Activated CD8-positive, alpha-beta memory T cell treated with anti-CD3 and anti-CD28 coated beads, Interleukin-2, amount 10 ng/mL, durations not matched to agents 7 days and 5 days (primary cell): ENCODE results near the gene UBE2J2. TPM values are rescaled to one million over a fixed set of nuclear protein-coding genes. Genes with fewer than 3 reads are reported as not detected.

ENCODE experiments used
- ATAC-seq: fragments of 150-1000 bp; cut with Tn5 transposase; one replicate; pipeline ENCODE4 v1.10.0; 2021; ENCODE audit warnings: moderate library complexity
- CTCF ChIA-PET: fragments of 350-600 bp; sonication (Branson Sonifier 250); formaldehyde crosslinking; loops from one replicate; lab custom pipeline; 2021; ENCODE audit warnings: antibody characterized with exemption; lab: Charles Lee
- DNase-seq: peaks from one replicate; pipeline ENCODE4 v3.0.0-alpha.2; 2020
- H3K27ac Mint-ChIP-seq: one replicate; pipeline ENCODE4 v1.8.0; 2021; ENCODE audit warnings: mild to moderate bottlenecking, mixed read lengths
- H3K27me3 Mint-ChIP-seq: one replicate; pipeline ENCODE4 v1.8.0; 2021; ENCODE audit warnings: mixed read lengths
- H3K36me3 Mint-ChIP-seq: one replicate; pipeline ENCODE4 v1.8.0; 2021; ENCODE audit warnings: mild to moderate bottlenecking, mixed read lengths
- H3K4me1 Mint-ChIP-seq: one replicate; pipeline ENCODE4 v1.8.0; 2021; ENCODE audit warnings: mixed read lengths
- H3K4me3 Mint-ChIP-seq: one replicate; pipeline ENCODE4 v1.8.0; 2021; ENCODE audit warnings: mild to moderate bottlenecking, moderate library complexity, mixed read lengths
- H3K9me3 Mint-ChIP-seq: one replicate; pipeline ENCODE4 v1.8.0; 2022; ENCODE audit warnings: low read depth, mixed read lengths
- total RNA-seq, 2 experiments: library from RNA; stranded (reverse); gene quantifications; one replicate each; pipeline ENCODE4 v1.2.3, GENCODE V29; 2021

The UBE2J2 gene
- total RNA-seq, 2 experiments from 2014 or later = 71.3 to 83.3 TPM

DNA sequence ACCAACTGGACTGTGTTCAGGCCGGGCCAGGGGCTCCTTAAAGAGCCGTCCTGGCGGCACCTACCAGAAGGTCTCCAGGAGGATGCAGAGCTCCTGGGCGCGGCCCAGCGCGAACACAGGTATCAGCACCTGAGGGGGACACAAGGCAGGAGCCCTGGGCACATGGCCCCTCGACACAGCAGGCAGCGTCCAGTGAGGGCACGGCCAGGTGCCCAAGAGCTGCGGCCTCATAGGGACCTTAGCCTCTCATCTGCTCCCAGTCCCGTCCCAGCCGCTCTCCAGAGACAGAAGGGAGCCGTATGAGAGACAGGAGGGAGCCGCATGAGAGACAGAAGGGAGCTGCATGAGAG is 40.6 kb upstream of the UBE2J2 start:
- ATAC-seq (no peak), DNase-seq (no peak)
- H3K9me3 Mint-ChIP-seq = no peaks in the 10 kb centered on the region
- CTCF ChIA-PET = no interaction called here
- H3K27me3 Mint-ChIP-seq = no peaks in the 10 kb centered on the region
- H3K27ac Mint-ChIP-seq = no peak overlapping the region
- H3K4me1 Mint-ChIP-seq = peaks cover 4% of the 10 kb centered on the region
- H3K36me3 Mint-ChIP-seq = peaks cover 16% of the 10 kb centered on the region
- H3K4me3 Mint-ChIP-seq = no peak overlapping the region

DNA sequence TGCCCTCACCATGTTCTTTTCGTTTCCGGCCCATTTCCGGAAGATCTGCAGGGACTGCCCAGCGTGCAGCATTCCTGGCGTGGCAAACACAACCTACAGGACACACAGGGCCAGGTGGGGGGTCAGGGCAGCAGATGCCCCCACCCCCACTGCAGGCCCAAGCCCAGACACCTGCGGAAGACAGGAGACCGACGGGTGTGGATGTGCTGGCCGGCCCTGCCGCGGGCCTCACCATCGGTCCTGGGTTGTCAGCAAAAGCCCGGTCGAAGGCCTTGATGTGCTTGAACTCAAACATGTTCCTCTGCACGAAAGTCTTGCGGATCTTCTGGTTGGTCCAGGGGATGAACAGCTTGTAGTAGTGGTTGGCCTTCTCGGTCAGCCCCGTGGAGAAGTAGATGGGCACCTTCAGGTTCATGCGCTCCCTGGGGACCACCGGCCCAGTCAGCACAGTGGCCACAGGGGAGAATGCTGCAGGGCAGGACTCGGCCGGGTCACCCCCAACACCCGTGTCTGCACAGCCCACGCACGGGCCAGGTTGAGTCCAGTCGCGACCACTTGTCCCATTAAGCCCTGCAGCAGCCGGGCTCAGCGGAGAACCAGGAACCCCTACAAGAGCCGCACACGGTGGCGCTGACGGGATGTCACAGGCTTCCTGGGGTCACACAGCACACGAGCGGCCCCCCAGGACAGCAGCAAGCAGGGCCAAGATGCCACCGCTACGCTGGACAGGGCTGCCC is 40.0 kb upstream of the UBE2J2 start:
- Mint-ChIP-seq H3K4me1 (peaks cover 4% of the 10 kb centered on the region), H3K27ac (no peak overlapping the region), H3K27me3 (no peaks in the 10 kb centered on the region), H3K4me3 (no peak overlapping the region), H3K9me3 (no peaks in the 10 kb centered on the region), H3K36me3 (peaks cover 14% of the 10 kb centered on the region)
- DNase-seq = no peak
- CTCF ChIA-PET = interaction anchor here (1.0 kb wide), 1 partner anchor 14 kb away, joined by 3 read pairs; no protein-coding TSS in a partner anchor
- no peak for ATAC-seq

DNA sequence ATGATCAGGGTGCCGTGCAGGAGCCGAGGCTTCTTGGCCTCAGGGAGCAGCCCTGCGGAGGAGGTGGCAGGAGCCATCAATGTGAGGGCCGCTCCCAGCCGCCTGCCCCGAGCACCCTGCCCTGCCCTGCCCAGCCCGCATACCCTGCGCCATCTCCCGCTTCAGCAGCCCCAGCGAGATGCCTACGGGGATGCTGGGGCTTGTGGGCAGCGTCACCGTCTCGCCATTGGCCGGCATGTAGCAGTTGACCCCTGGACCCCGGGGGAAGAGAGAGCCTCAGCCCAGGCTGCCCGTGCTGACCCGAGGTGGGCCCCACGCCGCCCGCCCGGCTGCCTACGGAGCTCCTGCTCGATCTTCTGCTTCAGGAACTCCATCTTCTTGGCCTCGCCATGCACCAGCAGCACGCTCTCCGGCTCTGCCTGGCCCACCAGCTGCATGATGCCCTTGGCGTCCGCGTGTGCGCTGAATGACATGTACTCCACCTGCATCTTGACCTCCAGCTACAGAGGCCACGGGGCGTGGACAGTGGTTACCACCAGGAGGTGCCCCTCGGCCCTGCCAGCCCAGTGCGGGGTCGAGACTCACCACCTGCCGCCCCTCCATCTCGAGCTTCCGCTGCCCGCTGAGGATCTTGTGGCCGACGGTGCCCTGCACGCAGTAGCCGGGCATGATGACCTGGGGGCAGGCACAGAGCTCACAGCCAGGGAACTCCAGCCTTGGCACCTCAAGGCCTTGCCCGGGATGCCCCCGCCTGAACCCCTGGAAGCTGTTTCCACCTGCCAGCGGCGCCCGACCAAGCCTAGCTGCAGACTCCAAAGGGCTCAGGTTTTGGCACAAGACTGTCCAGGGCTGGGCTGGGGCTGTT is 39.0 kb upstream of the UBE2J2 start:
- no peak overlapping the region for H3K4me3 Mint-ChIP-seq
- no peaks in the 10 kb centered on the region for H3K27me3 Mint-ChIP-seq
- H3K27ac Mint-ChIP-seq = no peak overlapping the region
- H3K4me1 Mint-ChIP-seq = peaks cover 4% of the 10 kb centered on the region
- H3K36me3 Mint-ChIP-seq = peaks cover 12% of the 10 kb centered on the region
- DNase-seq = no peak
- no peaks in the 10 kb centered on the region for H3K9me3 Mint-ChIP-seq
- CTCF ChIA-PET = interaction anchor here (1.0 kb wide), 1 partner anchor 13 kb away, joined by 3 read pairs; no protein-coding TSS in a partner anchor
- ATAC-seq = no peak

DNA sequence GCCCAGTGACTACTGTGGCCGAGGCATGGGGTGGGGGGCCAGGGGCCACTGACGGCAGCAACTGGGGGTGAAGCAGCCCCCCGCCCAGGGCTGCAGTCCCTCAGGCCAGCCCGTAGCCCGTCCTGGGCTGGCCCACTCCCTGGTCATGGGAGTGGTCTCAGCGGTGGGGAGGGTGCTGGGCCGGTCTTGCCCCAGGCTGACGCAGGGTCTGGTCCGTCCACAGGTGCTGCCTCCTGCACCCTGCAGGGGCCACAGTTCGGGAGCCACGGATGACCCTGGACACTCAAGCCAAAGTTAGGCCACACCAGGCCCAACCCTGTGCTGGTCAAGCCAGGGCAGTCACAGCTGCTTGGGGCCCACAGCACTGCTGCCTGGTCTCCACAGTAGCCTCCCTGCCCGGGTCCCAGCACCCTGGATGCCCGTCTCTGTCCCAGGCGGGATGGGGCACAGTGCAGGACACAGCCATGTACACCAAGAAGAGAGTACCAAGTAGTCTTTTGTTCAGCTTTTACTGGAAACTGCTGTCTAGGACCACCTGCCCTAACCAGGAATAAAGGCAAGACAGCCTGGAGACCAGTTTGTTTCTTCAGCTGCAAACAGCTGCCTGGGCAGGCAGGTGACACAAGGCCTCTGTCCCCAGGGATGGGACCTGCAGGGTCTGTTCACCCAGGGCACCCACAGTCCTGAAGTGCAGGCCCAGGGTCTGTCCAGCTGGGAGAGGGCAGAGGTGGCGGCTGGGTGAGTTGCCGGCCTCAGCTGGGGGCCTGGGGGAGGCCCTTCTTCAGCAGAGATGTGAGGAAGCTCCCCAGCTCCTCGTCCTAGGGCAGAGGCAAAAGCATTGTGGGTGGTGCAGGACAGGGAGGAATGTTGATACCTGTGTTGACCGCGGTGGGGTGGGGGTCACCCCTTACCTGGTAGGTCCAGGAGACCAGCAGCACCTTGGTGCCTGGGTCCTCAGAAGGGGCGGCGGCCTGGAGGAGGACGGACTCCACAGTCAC is 37.8 kb upstream of the UBE2J2 start:
- peaks cover 8% of the 10 kb centered on the region for H3K36me3 Mint-ChIP-seq
- H3K27ac Mint-ChIP-seq = no peak overlapping the region
- DNase-seq (no peak), ATAC-seq (no peak)
- CTCF ChIA-PET = no interaction called here
- no peaks in the 10 kb centered on the region for H3K27me3 Mint-ChIP-seq
- H3K9me3 Mint-ChIP-seq = no peaks in the 10 kb centered on the region
- no peak overlapping the region for H3K4me3 Mint-ChIP-seq
- H3K4me1 Mint-ChIP-seq = peaks cover 12% of the 10 kb centered on the region

DNA sequence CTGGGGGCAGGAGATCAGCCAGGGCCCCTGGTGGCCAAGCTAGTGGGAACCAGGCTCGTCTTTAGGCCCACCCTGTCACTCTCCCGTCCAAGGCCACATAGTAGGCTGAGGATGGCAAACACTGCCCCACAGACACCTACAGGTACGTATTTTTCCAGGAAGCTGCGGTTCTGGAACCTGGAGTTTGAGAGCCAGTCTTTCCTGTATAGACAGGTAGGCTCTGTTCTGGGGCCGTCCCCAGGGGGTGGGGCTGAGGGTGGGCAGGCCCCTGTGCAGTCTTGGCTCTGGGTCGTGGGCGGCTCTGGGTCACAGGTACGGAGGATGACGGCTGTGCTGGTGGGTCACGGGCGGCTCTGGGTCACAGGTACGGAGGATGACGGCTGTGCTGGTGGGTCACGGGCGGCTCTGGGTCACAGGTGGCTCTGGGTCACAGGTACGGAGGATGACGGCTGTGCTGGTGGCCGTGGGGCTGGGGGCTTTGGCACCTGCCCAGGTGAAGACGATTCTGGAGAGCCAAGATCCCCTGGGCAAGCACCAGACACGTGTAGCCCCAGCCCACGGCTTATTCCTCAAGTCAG is 36.9 kb upstream of the UBE2J2 start:
- Mint-ChIP-seq H3K9me3 (no peaks in the 10 kb centered on the region), H3K4me1 (peaks cover 19% of the 10 kb centered on the region), H3K27me3 (no peaks in the 10 kb centered on the region), H3K4me3 (no peak overlapping the region), H3K27ac (no peak overlapping the region), H3K36me3 (peaks cover 6% of the 10 kb centered on the region)
- DNase-seq (no peak), ATAC-seq (no peak)
- CTCF ChIA-PET = no interaction called here

DNA sequence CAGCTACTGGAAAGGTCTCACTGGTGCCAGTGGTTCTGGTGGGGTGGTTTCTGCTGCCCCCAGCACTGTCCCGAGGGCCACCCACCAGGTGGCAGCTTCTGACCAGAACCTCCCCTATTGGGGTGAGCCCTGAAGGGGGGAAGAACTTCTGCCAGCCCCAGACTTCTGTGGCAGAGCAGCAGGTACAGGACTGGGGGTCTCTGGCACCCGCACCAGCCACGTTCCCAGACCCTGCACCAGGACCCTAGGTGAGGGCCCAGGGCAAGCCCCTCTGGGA is 36.4 kb upstream of the UBE2J2 start:
- CTCF ChIA-PET = interaction anchor here (0.9 kb wide), 1 partner anchor 61 kb away, joined by 3 read pairs; no protein-coding TSS in a partner anchor
- no peaks in the 10 kb centered on the region for H3K9me3 Mint-ChIP-seq
- DNase-seq (no peak), ATAC-seq (no peak)
- H3K4me1 Mint-ChIP-seq = peaks cover 21% of the 10 kb centered on the region
- H3K36me3 Mint-ChIP-seq = peaks cover 6% of the 10 kb centered on the region
- no peak overlapping the region for H3K27ac Mint-ChIP-seq
- H3K4me3 Mint-ChIP-seq = peak overlapping the region; percentile 77
- H3K27me3 Mint-ChIP-seq = no peaks in the 10 kb centered on the region

DNA sequence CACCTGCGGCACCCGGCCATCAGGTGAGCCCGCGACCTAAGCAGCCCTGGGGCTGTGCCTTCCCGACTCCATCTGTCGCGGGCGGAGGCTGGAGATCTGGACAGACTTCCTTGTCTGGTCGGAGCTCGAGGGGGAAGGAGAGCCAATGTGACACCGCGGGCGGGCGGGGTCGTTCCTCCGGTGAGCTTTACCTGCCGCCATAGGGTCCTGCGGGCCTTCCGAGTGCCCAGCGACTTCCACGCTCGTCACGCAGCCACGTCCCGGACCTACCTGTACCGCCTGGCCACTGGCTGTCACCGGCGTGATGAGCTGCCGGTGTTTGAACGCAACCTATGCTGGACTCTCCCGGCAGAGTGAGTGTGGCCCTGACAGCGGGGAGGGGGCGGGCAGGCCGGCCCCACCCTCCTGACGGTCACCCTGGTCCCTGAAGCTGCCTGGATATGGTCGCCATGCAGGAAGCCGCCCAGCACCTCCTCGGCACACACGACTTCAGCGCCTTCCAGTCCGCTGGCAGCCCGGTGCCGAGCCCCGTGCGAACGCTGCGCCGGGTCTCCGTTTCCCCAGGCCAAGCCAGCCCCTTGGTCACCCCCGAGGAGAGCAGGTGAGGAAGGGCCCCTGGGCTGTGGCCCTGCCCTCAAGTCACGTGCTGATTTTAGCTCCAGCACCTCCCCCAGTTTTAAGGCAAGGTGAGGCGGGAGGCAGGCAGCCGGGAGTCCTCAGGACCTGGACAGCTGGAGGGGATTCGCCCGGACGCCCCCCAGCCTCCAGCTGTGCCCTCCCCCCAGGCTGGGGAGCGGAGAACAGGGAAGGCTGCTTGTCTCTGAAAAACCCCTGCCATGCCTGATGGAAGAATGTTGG is 35.8 kb upstream of the UBE2J2 start:
- peak; percentile 53 for DNase-seq
- Mint-ChIP-seq H3K4me3 (peak overlapping the region; percentile 77), H3K36me3 (peaks cover 6% of the 10 kb centered on the region), H3K9me3 (no peaks in the 10 kb centered on the region), H3K27ac (peak overlapping the region; percentile 19), H3K4me1 (peaks cover 23% of the 10 kb centered on the region), H3K27me3 (no peaks in the 10 kb centered on the region)
- no peak for ATAC-seq
- CTCF ChIA-PET = interaction anchor here (0.9 to 1.0 kb wide), 2 partner anchors 10 to 62 kb away, joined by 3 read pairs; no protein-coding TSS in a partner anchor

DNA sequence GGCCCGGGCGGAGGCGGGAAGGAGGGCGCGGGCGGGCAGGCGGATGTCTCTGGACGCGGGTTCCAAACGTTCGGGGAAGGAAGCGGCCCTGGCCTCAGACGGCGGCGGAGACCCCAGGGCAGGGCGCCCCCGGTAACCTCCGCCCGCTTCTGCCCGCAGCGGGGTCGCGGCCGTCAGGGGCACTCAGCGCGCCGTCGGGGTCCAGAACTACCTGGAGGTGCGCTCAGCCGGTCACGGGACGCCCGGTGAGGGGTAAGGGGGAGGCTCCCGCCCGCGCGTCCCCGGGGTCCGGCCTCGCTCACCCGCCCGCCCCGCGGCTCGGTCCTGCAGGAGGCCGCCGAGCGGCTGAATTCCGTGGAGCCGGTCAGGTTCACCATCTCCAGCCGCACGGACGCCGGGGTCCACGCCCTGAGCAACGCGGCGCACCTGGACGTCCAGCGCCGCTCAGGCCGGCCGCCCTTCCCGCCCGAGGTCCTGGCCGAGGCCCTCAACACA is 35.1 kb upstream of the UBE2J2 start:
- CTCF ChIA-PET = interaction anchor here (1.0 kb wide), 1 partner anchor 11 kb away, joined by 3 read pairs; no protein-coding TSS in a partner anchor
- ATAC-seq = no peak
- Mint-ChIP-seq H3K36me3 (peaks cover 5% of the 10 kb centered on the region), H3K9me3 (no peaks in the 10 kb centered on the region), H3K4me3 (peak overlapping the region; percentile 77), H3K27me3 (no peaks in the 10 kb centered on the region), H3K27ac (peak overlapping the region; percentile 74), H3K4me1 (peaks cover 24% of the 10 kb centered on the region)
- DNase-seq = no peak

DNA sequence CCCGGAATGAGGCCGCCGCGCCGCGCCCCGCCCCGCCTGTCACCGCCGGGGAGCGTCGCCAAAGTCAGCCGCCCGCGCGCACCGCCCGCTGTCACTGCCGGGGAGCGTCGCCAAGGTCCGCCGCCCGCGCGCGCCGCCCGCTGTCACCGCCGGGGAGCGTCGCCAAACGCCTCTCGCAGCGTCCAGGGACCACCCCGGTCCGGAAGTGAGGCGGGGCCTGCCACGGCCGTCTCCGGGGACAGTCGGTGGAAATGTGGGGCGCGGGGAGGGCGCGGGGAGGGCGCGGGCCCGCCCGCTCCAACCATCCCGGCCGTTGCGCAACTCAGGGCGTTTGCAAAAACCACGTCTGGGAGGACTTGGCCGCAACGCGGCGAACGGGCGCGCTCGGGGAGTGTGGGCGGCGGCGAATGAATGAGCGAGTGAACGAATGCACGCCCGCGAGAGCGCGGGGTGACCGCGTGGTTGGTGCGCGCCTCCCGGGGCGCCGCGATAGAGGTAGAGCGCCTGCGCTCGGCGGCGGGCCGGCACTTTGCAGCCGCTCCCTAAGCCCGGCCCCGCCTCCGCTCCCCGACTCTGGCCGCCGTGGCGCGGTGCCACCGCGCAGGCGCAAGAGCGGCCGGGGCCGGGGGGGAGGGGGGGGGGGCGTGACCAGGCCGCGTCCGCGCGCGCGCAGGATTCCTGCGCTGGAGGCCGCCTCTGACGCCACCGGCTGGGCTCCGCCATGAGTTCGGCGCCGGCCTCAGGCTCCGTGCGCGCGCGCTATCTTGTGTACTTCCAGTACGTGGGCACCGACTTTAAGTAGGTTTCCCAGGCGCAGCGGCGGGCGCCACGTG is 34.5 kb upstream of the UBE2J2 start, which contains the start of the genes ACAP3 and PUSL1:
Gene ACAP3 (minus strand): TSS at position 8 of the 833 bp plus-strand sequence. CDS start 115 bp downstream, outside the sequence.
Gene PUSL1 (plus strand): TSS at position 675 of the 833 bp plus-strand sequence. CDS start 47 bp downstream, at position 722.
- ATAC-seq (peak; percentile 66), DNase-seq (peak; percentile 91)
- no peaks in the 10 kb centered on the region for H3K27me3 Mint-ChIP-seq
- H3K4me3 Mint-ChIP-seq = peak within 1 kb of the TSS; percentile 85
- H3K9me3 Mint-ChIP-seq = no peaks in the 10 kb centered on the region
- H3K4me1 Mint-ChIP-seq = peaks cover 24% of the 10 kb centered on the region
- peak within 1 kb of the TSS; percentile 92 for H3K27ac Mint-ChIP-seq
- CTCF ChIA-PET = no interaction called here
- H3K36me3 Mint-ChIP-seq = no peaks in the 10 kb centered on the region

DNA sequence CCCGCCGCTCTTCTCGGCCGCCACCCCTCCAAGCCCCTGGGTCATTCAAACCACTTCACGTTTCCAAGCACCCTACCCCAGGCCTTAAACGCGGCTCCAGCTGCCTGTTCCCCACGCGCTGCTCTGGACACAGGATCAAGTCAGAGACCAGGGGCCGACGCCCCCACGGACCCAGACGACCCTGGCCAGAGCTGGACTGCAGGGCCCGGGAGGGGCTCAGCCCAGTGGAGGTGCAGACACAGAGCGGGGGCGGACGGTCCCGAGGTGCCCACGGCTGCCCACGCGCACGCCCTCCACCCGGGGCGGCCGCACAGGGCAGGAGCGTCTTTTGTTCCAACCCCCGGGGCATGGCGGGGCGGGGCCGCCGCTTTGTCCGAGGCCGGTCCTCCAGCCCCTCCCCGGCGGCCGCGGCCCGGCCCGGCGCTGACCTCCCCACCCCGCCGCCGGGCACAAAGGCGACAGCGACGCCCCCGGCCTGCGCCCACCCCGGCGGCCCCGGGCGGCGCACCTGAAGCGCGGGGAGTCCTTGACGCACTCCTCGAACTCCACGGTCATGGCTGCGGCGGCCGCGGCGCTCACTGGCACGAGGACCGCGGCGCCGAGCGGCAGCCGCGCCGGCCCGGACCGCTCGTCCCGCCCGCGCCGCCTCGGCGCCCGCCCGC is 33.7 kb upstream of the UBE2J2 start:
- no peak for DNase-seq
- Mint-ChIP-seq H3K36me3 (no peaks in the 10 kb centered on the region), H3K9me3 (no peaks in the 10 kb centered on the region), H3K4me1 (peaks cover 24% of the 10 kb centered on the region), H3K27ac (peak overlapping the region; percentile 92), H3K4me3 (peak overlapping the region; percentile 85), H3K27me3 (no peaks in the 10 kb centered on the region)
- ATAC-seq = peak; percentile 1
- CTCF ChIA-PET = interaction anchor here (0.7 to 1.1 kb wide), 3 partner anchors 41 to 294 kb away, joined by 3 to 4 read pairs (median 3); partner anchors contain the start of gene ISG15
